Activated CD4-positive, alpha-beta T cell treated with anti-CD3 and anti-CD28 coated beads for 24 hours (primary cell): Measurements from ENCODE around the gene LEMD1.

Experiments
- DNase-seq, 2 donors: peaks; one replicate each; pipeline ENCODE4 v3.0.0-alpha.2; 2020; ENCODE audit warnings: low read depth in 2 of 2

The LEMD1 gene

DNA sequence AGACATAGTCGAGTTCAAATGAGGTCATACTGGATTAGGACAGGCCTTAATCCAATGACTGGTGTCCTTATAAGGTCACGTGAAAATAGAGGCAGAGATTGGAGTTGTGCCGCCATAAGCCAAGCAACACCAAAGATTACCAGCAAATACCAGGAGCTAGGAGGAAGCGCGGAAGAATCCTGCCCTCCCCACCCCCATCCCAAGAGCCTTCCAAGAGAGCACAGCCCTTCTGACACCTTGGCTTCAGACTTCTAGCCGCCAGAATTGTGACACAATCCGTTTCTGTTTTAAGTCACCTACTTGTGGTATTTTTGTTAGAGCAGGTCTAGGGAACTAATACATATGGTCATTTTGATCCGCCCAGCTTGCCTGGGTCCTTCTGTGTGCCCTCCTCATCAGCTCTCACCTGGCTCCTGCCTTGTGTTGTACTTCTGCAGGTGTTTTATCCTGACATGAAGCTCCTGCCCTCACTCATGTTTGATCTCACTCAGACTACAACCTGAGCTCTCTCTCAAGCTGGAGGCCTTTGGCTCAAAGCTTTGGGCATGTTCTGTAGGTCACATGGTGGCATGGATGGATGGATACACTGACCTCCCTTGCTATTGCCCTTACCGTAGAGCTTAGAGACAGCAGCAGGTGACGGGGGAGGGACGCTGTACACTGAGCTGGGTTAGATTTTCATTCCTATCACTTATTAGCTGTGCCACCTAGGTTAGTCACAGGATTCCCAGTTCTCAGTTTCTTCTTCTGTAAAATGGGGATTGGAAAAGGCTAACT is 89.7 kb downstream of the LEMD1 start:
- no peak for DNase-seq
